GM21786 (cell line): Measurements from ENCODE around the gene ANXA2.
"Not testable (repeated sequence)": the region's sequence is repeated elsewhere in the genome, so short reads cannot be mapped to it uniquely, and the experiment has no call there.

Experiments used
- ATAC-seq: cut with Tn5 transposase; IDR thresholded peaks from one replicate; pipeline ENCODE4 v1.9.1; 2021; ENCODE audit not compliant: unreplicated experiment

ANXA2 gene

DNA sequence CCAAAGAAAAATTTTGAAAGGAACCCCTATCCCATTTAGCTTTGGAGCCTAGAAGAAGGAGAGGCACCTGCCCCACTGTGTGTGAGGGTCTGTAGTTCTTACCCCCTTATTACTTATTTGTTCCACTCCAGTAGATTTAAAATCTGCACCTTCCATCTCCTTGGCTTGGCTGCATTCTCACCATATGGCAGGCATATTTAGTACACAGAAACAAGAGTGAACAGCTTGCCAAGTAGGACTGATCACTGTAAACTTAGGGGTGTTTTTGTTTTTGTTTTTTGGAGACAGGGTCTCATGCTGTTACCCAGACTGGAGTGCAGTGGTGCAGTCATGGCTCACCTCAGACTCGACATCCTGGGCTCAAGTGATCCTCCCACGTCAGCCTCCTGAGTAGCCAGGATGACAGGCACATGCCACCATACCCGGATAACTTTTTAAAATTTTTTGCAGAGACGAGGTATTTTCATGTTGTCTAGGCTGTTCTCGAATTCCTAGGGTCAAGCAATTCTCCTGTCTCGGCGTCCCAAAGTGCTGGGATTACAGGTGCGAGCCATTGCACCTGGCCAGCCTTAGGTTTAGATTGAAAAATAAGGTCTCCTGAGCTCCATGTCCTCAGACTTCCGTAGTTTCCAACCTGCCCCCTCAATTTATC lies 14.1 kb upstream of the ANXA2 start:
- ATAC-seq: no peak

- not testable (repeated sequence) for ATAC-seq
Measured at GRCh38 chr15:60410350-60410749, 12.6 kb upstream of the ANXA2 start.

- peak; percentile 64 for ATAC-seq
Measured at GRCh38 chr15:60408463-60408981, 10.7 kb upstream of the ANXA2 start.

DNA sequence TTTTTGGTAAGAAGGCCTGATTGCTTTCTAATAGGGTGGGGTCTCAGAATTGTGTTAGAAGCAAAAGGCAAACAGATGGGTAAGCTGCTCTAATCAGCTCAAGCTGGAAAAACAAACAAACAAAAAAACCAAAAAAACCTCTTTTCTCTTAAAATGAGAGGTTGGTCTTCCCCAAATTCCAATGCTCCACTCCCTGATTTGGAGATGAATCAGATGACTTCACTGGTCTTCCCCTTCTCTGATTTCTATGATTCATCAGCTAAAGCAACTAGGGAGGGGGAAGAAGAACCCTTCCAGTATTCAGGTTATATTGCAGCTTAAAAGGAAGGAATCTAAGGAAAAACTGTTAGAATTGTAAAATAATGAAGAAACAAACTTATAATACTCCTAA lies 9.6 kb upstream of the ANXA2 start:
- no peak for ATAC-seq

GRCh38 chr15:60406513-60407414 lies 9.0 kb upstream of the ANXA2 start:
- ATAC-seq: no peak

- no peak for ATAC-seq
Measured at GRCh38 chr15:60405399-60405798, 7.6 kb upstream of the ANXA2 start.

DNA sequence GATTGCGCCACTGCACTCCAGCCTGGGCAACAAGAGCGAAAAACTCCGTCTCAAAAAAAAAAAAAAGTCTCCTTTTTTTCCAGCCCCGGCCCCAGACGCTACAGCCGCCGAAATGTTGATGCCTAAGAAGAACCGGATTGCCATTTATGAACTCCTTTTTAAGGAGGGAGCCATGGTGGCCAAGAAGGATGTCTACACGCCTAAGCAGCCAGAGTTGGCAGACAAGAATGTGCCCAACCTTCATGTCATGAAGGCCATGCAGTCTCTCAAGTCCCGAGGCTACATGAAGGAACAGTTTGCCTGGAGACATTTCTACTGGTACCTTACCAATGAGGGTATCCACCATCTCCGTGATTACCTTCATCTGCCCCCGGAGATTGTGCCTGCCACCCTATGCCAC lies 6.6 kb upstream of the ANXA2 start:
- not testable (repeated sequence) for ATAC-seq

DNA sequence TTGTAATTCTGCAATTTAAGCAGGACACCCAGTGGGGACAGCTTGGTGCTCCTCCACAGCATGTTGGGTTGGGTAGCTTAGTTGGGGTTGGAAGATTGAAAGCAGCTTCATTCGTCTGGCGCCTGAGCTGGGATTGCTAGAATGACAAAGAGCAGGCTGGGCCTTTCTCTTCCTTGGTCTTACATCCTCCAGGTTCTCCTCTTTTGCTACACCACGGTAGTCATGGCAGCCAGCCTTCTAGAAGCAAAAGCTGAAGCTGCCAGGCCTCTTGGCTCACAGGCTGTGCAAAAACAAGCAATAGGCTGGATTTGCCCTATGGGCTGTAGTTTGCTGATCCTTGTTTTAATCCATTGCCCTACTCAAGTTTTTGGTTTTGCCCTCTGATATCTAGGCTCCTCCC lies 3.2 kb upstream of the ANXA2 start:
- no peak for ATAC-seq

GRCh38 chr15:60399931-60400330 lies 2.1 kb upstream of the ANXA2 start:
- ATAC-seq: no peak

DNA sequence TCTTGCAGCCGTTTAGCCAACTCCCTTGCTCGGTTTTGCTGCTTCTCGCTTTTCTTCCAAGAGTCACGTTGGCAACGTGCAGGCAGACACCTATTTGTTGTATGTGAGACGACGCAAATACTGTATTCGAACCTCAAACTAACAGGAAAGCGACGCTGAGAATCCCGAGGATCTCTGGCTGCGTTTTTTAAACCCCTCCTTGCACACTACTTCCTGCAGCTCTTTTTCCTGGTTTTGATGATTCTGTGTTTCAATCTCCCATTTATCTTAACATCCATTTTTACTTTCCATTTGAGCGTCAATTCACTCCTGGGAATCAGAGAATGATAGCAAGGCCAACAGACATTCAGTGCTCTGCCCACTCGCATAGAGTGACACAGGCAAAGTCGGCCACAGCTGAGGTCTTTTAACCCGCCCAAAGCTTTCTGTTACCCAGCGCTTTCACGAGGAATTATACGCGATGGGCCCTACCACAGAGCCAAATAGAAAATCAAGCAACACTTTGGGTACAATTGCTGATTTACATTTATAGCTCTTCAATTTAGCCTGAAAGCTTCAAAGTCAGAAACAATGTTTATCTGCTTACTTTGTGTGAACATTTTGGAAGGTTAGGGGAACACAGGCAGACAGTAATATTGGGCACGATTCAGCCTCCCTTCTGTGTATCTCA lies 1.6 kb upstream of the ANXA2 start:
- no peak for ATAC-seq

- peak; percentile 76 for ATAC-seq
Measured at GRCh38 chr15:60396958-60397771, 621 bp downstream of the ANXA2 start.

DNA sequence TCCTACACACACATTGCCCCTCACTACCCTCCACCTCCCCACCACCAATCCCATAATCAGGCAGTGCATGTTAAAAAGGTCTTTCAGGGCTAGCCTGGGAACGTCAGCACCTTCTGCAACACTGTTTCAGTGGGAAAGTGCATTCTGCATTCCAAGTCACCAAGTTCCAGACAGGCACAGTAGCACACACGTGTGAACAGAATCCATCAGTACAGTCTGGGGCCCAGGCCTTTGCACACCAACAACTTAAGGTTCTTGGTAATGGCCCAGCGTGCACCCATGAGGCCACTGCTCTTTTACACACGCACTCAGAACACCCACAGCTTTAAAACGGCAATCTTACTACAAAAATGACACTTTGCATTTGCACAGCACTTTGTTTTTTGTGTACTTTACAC lies 1.2 kb downstream of the ANXA2 start:
- no peak for ATAC-seq

GRCh38 chr15:60396100-60396499 lies 1.7 kb downstream of the ANXA2 start:
- no peak for ATAC-seq

DNA sequence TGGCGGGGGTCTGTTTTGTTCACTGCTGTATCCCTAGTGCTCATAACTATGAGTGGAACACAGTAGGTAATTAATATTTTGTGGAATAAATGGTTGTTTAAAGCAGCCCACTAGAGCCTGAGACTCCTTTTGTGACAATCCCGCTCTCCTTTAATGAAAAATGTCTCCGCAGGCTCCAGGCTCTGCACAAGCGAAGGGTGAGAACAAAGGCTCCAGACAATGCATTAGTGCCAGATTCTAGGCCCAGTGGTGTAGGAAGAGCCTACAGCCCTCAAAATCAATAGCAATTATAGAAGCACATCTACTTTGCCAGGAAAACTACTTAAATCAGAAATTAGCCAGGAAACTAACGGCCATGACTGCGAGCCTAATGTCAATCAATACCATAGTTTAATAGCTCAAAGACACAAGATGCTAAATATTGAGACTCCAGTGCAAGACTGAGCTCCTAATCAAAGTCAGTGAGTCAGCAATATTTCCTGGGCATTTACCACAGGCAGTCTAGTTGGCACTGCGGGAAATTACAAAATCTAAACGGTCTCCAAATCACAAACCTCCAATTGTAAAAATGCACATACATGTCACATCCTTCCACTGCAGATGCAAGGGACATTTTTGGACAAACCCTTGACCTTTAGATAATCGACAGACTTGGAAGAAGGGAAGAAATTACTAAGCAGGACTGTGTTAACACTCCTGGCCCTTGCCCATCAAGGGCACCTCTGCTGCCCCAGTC lies 2.3 kb downstream of the ANXA2 start:
- no peak for ATAC-seq

- no peak for ATAC-seq
Measured at GRCh38 chr15:60394689-60395097, 3.1 kb downstream of the ANXA2 start.

GRCh38 chr15:60392986-60393790 lies 4.6 kb downstream of the ANXA2 start:
- no peak for ATAC-seq

- ATAC-seq: no peak
Measured at GRCh38 chr15:60392601-60392985, 5.2 kb downstream of the ANXA2 start.

DNA sequence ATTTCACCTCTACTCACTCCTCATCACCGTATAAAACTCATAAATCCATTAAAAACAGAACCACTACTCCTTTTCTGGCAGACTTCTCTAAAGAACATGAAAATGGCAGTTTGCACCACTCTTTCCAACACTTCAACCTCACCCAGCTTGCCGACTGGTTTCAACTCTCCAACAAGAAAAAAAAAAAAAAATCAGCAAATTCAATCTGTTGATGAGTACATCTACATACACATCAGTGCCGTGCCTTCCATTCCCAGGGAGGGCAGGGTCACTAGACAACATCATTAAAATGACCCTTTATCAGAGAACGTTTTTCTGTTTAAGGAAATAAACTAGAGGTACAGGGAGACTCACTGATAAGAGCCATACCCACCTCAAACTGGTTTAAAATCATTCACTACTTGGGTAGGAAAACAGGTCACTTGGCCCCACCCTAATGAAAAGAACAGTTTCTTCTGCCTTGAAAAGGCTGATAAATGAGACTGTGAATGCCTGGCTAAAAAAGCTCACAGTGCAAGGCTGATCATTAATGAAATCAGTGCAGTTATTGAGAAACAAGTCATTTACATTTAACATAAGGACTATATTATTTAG lies 6.0 kb downstream of the ANXA2 start:
- ATAC-seq: no peak
